ENCODE measurements around the gene SLC35F1.

GRCh38 chr6:117974914-117975627 is 68.0 kb downstream of the SLC35F1 start:
- TF ChIP-seq CTCF (IDR thresholded peaks at IDR 0.05) (no peak), POLR2A (IDR thresholded peaks at IDR 0.05) (no peak)
